GM21367 (cell line): ENCODE measurements around the gene DUSP22.

Experiments used
- ATAC-seq: cut with Tn5 transposase; IDR thresholded peaks from one replicate; pipeline ENCODE4 v1.9.1; 2021; ENCODE audit not compliant: unreplicated experiment

Gene DUSP22

DNA sequence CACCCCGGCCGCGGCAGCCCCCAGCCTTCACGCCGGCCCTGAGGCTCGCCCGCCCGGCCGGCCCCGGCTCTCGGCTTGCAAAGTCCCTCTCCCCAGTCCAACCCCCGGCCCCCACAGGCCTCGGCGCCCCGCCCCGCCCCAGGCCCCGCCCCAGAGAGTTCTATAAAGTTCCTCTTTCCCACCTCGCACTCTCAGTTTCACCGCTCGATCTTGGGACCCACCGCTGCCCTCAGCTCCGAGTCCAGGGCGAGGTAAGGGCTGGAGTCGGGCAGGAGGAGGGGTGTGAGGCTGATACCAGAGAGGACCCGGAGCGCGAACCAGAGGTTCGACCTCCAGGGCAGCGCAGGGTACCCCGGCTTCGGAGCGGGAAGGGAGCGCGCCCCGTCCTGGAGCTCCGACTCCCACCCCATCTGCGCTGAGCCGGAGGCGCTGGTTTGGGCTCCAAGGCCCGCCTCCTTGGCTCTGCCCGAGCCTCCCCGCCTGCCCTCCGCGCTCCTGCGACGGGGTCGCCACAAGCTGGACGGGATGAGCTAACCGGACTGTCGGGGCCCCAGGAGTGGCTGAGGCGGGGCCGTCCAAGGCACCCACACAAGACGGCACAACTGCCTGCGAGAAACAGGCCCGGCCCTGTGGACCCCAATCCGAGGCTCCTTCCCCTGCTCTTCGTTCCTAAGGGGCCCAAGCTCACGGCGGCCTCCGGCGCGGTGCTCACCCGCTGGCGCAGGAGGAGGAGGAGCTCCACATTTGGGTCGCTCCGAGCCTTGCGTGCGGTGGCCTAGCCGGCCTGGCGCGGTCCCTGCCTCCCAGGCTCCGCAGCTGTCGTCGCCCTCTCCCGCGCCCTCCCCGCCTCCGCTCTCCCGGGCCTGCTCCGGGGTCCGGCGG is 99.5 kb downstream of the DUSP22 start, which contains the start of gene IRF4:
TSS of gene IRF4 (plus strand) at position 194 of the 882 bp plus-strand sequence. CDS start 1,401 bp downstream, outside the sequence.
- ATAC-seq = peak; percentile 32

DNA sequence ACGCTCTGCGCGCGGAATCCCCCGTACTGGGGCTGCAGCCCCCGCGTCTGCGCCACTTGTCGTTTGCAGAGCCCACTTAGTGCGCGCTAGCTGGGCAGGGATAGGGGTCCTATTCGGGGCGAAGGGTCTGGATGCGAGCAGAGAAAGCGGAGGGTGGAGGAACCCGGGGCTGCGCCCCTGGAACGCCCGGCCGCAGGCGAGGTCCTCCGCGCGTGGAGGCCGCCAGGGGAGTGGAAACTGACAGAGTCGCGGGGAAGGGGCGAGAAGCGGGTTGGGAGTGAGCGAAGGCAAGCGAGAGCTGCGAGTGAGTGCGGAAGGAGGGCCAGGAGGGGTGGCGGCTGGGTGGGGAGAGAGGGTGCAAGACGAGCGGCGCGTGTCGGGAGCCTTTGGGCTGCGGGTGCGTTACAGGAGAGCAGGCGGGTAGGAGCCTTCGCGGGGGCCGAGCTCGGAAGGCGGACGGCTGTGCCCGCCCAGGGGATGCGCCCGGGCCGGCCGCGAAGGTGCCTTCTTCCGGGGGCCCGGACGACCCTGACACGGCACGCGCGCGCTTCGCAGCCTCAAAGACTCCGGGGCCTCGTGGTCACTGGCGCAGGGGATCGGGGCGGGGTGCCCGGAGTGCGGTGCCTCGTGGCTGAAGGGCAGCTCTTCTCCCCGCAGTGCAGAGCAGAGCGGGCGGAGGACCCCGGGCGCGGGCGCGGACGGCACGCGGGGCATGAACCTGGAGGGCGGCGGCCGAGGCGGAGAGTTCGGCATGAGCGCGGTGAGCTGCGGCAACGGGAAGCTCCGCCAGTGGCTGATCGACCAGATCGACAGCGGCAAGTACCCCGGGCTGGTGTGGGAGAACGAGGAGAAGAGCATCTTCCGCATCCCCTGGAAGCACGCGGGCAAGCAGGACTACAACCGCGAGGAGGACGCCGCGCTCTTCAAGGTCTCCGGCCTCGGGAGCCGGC is 100.4 kb downstream of the DUSP22 start:
- no peak for ATAC-seq

DNA sequence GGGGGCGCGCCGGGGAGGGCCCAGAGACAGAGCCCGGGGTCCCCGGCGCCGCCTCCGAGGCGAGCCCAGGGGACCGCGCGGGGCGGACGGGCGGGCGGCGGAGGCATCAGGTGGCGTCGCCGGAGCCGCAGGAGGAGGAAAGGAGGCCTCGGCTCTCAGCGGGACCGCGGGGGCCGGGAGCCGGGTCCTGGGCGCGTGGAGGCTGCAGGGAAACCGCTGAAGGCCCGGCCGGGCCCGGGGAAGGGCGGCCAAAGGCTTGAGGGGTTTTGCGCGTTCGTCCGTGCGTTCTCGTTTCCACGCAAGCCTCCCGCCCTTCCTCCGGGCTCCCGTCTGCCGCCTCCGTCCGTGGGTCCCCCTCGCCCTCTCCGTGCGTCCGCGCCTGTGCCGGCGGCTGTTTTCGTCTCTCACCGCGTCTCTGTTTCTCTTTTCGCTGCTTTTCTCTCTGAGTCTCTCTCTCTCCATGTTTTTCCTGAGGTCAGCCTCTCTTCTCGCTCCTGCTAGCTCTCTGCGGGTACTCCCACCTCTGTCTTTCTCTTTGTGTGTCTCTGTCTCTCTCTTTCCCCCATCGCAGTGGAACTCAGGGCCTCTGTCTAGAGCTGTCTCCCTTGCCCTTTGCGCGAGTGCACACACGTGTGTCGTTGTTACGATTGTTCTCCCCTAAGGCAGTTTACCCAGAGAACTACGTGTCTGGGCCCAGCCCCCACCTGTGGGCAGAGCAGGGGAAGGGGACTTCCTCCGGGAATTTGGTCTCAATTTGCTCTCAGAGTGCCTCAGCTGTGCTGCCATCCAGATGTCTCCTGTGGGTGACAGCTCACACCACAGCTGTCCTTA is 101.3 kb downstream of the DUSP22 start:
- no peak for ATAC-seq

GRCh38 chr6:394641-395289 is 102.5 kb downstream of the DUSP22 start:
- ATAC-seq = no peak

DNA sequence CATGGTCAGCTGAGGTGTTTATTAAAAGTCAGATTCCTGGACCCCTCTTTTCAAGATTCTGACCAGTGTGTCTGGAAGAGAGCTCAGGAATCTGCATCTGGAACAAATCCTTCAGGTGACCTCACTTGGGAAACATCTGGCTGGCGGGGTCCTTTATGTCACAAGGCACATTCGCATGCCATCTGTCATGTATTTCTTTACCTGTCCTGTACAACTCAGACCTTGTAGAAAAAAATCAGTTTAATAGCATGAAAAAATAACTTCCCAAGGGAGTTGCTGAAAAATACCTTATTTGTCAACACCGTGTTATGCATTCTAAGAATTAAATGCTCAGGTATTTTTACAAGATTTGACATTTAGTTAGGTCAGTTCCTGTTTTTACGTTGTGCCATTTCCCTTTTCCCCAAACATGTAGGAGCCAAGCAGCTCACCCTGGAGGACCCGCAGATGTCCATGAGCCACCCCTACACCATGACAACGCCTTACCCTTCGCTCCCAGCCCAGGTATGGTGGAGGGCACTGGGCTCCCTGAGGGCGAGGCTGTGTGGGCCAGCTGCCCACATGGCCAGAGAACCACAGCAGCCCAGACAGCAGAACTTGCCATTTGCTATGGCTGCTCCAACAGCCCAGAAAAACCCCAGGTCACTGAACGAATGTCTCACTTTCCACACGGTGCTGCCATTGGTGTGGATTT is 103.3 kb downstream of the DUSP22 start:
- ATAC-seq = no peak

- ATAC-seq = no peak
These were observed 103.8 kb downstream of the DUSP22 start for GRCh38 chr6:396126-396520.

- ATAC-seq = no peak
These were observed 104.8 kb downstream of the DUSP22 start for GRCh38 chr6:397056-397455.

DNA sequence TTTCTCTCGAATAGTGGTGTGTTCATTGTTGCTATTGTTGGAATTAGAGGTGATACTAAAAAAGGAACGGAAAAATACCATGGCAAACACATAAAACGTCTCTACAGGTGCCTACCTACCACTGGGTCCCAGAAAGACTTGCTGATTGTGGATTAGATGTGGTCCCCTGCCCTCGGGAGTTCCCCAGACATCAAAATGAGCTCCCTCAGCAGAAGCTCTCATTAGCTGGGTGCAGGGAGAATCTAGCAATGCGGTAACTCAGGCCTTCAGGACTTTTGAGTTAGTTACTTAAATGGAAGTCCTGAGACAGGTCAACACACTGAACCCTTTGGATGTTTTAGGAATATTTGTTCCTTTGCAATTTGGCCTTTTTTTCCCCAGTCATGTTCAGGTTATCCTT is 105.3 kb downstream of the DUSP22 start:
- ATAC-seq = no peak

GRCh38 chr6:398065-398464 is 105.8 kb downstream of the DUSP22 start:
- ATAC-seq = no peak

DNA sequence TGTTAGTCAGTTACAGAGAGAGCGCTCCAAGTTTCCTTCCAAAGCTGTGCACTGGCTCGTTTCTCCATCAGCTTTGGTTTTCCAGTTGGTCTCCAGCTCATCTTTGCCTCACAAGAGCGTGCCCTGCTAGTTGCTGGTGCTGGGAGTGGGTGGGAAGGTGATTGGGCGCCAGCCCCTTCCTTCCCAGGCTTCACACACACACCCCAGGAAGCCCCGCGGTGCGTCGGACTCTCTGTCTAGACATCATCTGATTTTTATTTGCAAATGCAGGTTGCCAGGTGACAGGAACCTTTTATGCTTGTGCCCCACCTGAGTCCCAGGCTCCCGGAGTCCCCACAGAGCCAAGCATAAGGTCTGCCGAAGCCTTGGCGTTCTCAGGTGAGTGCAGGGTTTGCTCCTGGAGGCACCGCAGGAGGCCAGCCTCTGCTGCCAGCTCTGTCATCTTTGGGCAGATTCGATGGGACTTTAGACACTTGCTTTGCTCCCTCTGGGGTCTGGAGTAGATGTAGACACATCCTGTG is 106.3 kb downstream of the DUSP22 start:
- ATAC-seq = no peak

DNA sequence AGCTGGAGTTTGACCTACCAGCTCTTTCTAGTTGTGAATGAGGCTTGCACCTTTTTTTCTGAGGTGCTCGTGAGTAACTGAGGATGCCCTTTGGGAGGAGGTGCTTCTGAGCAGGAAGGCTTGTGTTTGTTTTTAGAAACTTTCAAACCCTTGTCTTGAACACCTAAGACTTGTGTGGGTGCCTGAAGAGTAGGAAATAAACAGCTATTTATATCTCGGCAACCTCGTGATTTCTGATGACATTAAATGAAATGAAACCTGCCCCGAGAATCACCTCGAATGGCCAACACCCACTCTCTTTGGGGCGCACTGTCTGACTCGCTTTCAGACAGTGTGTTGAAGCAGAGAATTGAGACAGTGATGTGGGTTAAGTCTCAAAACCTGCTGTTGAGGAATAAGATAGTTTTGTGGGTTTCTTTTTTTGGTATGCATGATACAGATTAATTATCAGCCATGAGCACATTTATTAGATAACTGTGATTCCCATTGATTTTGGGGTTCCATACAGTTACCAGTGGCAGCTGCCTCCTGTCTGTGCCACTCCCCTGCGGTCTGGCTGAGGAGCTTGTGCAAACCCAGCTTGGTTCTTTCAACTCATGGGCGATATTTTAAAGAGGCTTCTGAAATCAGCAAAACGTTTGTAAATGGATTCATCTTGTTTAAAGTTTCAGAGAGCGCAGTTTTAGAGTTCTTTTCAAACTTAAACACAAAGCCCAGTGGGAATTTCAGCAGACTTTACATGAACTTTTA is 107.7 kb downstream of the DUSP22 start:
- no peak for ATAC-seq

DNA sequence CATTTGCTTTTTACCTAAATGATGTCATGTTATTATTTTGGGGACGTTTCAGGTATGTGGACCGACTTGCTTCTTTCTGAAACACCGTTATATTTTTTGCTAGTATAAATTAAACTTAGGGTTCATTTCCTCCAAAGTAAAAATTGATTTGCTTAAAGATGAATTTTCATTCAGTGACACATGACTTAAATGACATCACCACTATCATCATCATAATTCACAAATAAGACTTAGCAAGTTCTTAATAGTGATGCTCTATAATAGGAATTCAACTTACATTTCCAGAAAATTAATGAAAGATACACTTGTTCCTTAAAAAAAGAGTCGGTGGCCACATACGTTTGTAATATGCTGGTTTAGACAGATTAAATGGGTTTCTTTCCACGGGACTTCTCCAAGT is 108.5 kb downstream of the DUSP22 start:
- ATAC-seq = no peak
